Measurements from ENCODE around the gene PAX8.

PAX8 gene

GRCh38 chr2:113183264-113183663 is 95.5 kb downstream of the PAX8 start:
- DNase-seq (ENCODE audit: low spot score) = no peak

GRCh38 chr2:113182471-113183260 is 96.1 kb downstream of the PAX8 start:
- no peak for DNase-seq (ENCODE audit: low spot score)

GRCh38 chr2:113181258-113182051 is 97.3 kb downstream of the PAX8 start:
- DNase-seq (ENCODE audit: low spot score) = no peak

GRCh38 chr2:113180131-113180946 is 98.4 kb downstream of the PAX8 start:
- DNase-seq (ENCODE audit: low spot score) = no peak

GRCh38 chr2:113179446-113180045 is 99.2 kb downstream of the PAX8 start:
- no peak for DNase-seq (ENCODE audit: low spot score)

- no peak for DNase-seq (ENCODE audit: low spot score)
These were observed 99.8 kb downstream of the PAX8 start for GRCh38 chr2:113178891-113179290.

GRCh38 chr2:113178069-113178746 is 100.5 kb downstream of the PAX8 start:
- no peak for DNase-seq (ENCODE audit: low spot score)

GRCh38 chr2:113176696-113177355 is 101.9 kb downstream of the PAX8 start:
- DNase-seq (ENCODE audit: low spot score) = no peak

- DNase-seq (ENCODE audit: low spot score) = no peak
These were observed 102.7 kb downstream of the PAX8 start for GRCh38 chr2:113175736-113176695.

- DNase-seq (ENCODE audit: low spot score) = no peak
These were observed 103.6 kb downstream of the PAX8 start for GRCh38 chr2:113175042-113175628.

- no peak for DNase-seq (ENCODE audit: low spot score)
These were observed 104.4 kb downstream of the PAX8 start for GRCh38 chr2:113174376-113174750.

- DNase-seq (ENCODE audit: low spot score) = no peak
These were observed 105.0 kb downstream of the PAX8 start, which contains the start of gene PSD4 for GRCh38 chr2:113173542-113174375. TSS of gene PSD4 (plus strand) at chr2:113173971. CDS start at chr2:113182457, 8,486 bp downstream.

- no peak for DNase-seq (ENCODE audit: low spot score)
These were observed 105.8 kb downstream of the PAX8 start for GRCh38 chr2:113172721-113173541.

- no peak for DNase-seq (ENCODE audit: low spot score)
These were observed 107.2 kb downstream of the PAX8 start for GRCh38 chr2:113171334-113172075.

GRCh38 chr2:113169586-113169985 is 109.1 kb downstream of the PAX8 start:
- DNase-seq (ENCODE audit: low spot score) = no peak

GRCh38 chr2:113169002-113169530 is 109.7 kb downstream of the PAX8 start:
- no peak for DNase-seq (ENCODE audit: low spot score)
